ENCODE measurements around the gene CNTNAP2. TPM values are rescaled to one million over a fixed set of nuclear protein-coding genes. Genes with fewer than 3 reads are reported as not detected.
A peak's percentile ranks its signal among the peaks of the same experiment; 100 is the strongest.

Gene CNTNAP2
- total RNA-seq, 1 experiment from 2014 or later = 64.5 TPM

DNA sequence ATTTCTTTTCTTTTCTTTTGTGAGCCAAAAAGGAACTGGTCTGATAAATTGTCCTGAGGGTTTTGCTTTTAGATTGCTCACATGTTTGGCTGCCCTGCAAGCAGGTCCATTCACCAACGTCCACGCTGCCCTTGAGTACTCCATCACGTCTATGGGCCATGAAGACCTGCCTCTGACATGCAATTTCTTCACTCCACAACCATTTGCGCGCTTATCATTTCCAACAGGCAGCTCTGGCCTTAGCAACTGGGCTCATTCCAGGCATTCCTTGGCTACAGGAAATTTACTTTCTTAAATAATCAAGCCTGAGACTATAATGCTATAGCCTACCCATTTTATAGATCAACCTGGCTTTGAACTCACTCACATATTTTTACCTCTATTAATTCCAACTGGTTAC is 2065.7 kb downstream of the CNTNAP2 start:
- H3K9me3 ChIP-seq (ENCODE audit: control insufficient read depth, low read depth, low read length) = no peaks in the 10 kb centered on the region
- H3K9ac ChIP-seq (ENCODE audit: extremely low read depth, insufficient read length, low read length) = no peak overlapping the region
- H3K79me2 ChIP-seq (ENCODE audit: insufficient read depth, low read length) = no peaks in the 10 kb centered on the region
- H3K56ac ChIP-seq (ENCODE audit: insufficient read length, low read depth, low read length) = no peak overlapping the region
- Mint-ChIP-seq H3K27ac (peak overlapping the region in 1 of 3 experiments; percentile 17; a peak in 1 of 7 replicates), H3K9me3 (no peaks in the 10 kb centered on the region), H3K36me3 (ENCODE audit: insufficient read depth in 1 of 3, low read depth in 3 of 3) (no peaks in the 10 kb centered on the region), H3K27me3 (ENCODE audit: low read depth) (peaks cover 2% of the 10 kb centered on the region), H3K4me3 (no peak overlapping the region), H3K4me1 (peaks cover 0 to 6% of the 10 kb centered on the region in 2 experiments; a peak in 2 of 4 replicates)
- no peak overlapping the region for H2BK5ac ChIP-seq (ENCODE audit: insufficient read length, low read length)
- H3K79me1 ChIP-seq (ENCODE audit: insufficient read depth, low read depth, low read length, poor library complexity, severe bottlenecking) = no peaks in the 10 kb centered on the region
- H2AFZ ChIP-seq (ENCODE audit: low read length) = no peak overlapping the region
- no peak overlapping the region for H2BK12ac ChIP-seq (ENCODE audit: insufficient read length, low read depth, low read length)
- no peak overlapping the region for H2AK5ac ChIP-seq (ENCODE audit: insufficient read length, low read length)
- H2BK120ac ChIP-seq (ENCODE audit: low read depth, low read length, poor library complexity, severe bottlenecking) = no peak overlapping the region
- H3K27me3 ChIP-seq (ENCODE audit: insufficient read depth, low read length) = no peaks in the 10 kb centered on the region
- H4K20me1 ChIP-seq (ENCODE audit: control insufficient read depth, insufficient read depth, insufficient read length) = no peaks in the 10 kb centered on the region
- TF ChIP-seq, protein P1, sequence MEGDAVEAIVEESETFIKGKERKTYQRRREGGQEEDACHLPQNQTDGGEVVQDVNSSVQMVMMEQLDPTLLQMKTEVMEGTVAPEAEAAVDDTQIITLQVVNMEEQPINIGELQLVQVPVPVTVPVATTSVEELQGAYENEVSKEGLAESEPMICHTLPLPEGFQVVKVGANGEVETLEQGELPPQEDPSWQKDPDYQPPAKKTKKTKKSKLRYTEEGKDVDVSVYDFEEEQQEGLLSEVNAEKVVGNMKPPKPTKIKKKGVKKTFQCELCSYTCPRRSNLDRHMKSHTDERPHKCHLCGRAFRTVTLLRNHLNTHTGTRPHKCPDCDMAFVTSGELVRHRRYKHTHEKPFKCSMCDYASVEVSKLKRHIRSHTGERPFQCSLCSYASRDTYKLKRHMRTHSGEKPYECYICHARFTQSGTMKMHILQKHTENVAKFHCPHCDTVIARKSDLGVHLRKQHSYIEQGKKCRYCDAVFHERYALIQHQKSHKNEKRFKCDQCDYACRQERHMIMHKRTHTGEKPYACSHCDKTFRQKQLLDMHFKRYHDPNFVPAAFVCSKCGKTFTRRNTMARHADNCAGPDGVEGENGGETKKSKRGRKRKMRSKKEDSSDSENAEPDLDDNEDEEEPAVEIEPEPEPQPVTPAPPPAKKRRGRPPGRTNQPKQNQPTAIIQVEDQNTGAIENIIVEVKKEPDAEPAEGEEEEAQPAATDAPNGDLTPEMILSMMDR (conservative IDR thresholded peaks at IDR 0.05) = no peak
- H3K14ac ChIP-seq (ENCODE audit: insufficient read depth, low read length) = no peak overlapping the region
- no peak overlapping the region for H3K4ac ChIP-seq (ENCODE audit: low read depth, low read length)
- no peak overlapping the region for H2BK20ac ChIP-seq (ENCODE audit: low read depth, low read length, poor library complexity, severe bottlenecking)
- H3K23me2 ChIP-seq (ENCODE audit: insufficient read length, low read depth, low read length, poor library complexity, severe bottlenecking) = no peaks in the 10 kb centered on the region
- no peak for DNase-seq
- H3K18ac ChIP-seq (ENCODE audit: insufficient read length, low read depth, low read length) = no peak overlapping the region
- WGBS (ENCODE audit: extremely low coverage, insufficient read length, low lambda C conversion rate) = no CpG with 5 or more reads among the region's 5 CpGs
- H3K27ac ChIP-seq (ENCODE audit: insufficient read length, low read depth, low read length) = no peak overlapping the region
- H4K91ac ChIP-seq (ENCODE audit: insufficient read length, low read depth, low read length) = no peak overlapping the region
- no peak overlapping the region for H3K23ac ChIP-seq (ENCODE audit: insufficient read length, low read depth, low read length)
- H3T11ph ChIP-seq (ENCODE audit: low read length) = no peak overlapping the region
- no peak overlapping the region for H3K4me2 ChIP-seq (ENCODE audit: insufficient read depth, insufficient read length, low read length)
- H2BK15ac ChIP-seq (ENCODE audit: low read depth, low read length) = no peak overlapping the region
- no peaks in the 10 kb centered on the region; the same call in 1 of the 2 replicates for H3K4me1 ChIP-seq (ENCODE audit: insufficient read depth, low read length)
- no peak overlapping the region for H4K5ac ChIP-seq (ENCODE audit: insufficient read length, low read depth, low read length)
- no peak overlapping the region for H4K8ac ChIP-seq (replicated peaks; ENCODE audit: insufficient read length, low read depth, low read length)
